Keratinocyte (primary cell): ENCODE data around the gene NSF. TPM values are rescaled to one million over a fixed set of nuclear protein-coding genes. Genes with fewer than 3 reads are reported as not detected.
"Not testable (repeated sequence)": the region's sequence is repeated elsewhere in the genome, so short reads cannot be mapped to it uniquely, and the experiment has no call there.

ENCODE experiments used
- DNase-seq: peaks from one replicate; pipeline ENCODE4 v3.0.0-alpha.2; 2011; ENCODE audit warnings: low read depth, missing footprints, low spot score
- FAIRE-seq: peaks from 2 replicates; lab custom pipeline; 2011; peaks lifted over from hg19 to GRCh38; lab: Jason Lieb, UNC
- H2AFZ ChIP-seq: 2 replicates; pipeline ENCODE4 v1.6.0; 2012; ENCODE audit warnings: low read length, control low read depth, inconsistent platforms; ENCODE audit not compliant: control insufficient read depth
- H3K27ac ChIP-seq: 2 replicates; pipeline ENCODE4 v1.5.1; 2011; ENCODE audit warnings: low read length; ENCODE audit not compliant: control insufficient read depth, insufficient read depth
- H3K27me3 ChIP-seq: 3 replicates; pipeline ENCODE4 v1.6.0; 2011; ENCODE audit warnings: low read length; ENCODE audit not compliant: control insufficient read depth, insufficient read depth; ENCODE audit errors: extremely low read depth
- H3K36me3 ChIP-seq, 2 experiments: 2 replicates in 1 of 2; 3 replicates in 1 of 2; pipeline ENCODE4 v1.5.1; 2011; ENCODE audit warnings: low read length in 2 of 2, mild to moderate bottlenecking in 1 of 2; ENCODE audit not compliant: control insufficient read depth in 2 of 2, insufficient read depth in 2 of 2; ENCODE audit errors: extremely low read depth in 1 of 2
- H3K4me1 ChIP-seq: 3 replicates; pipeline ENCODE4 v1.5.1; 2011; ENCODE audit warnings: low read length; ENCODE audit not compliant: control insufficient read depth, insufficient read depth; ENCODE audit errors: extremely low read depth
- H3K4me2 ChIP-seq: 3 replicates; pipeline ENCODE4 v1.6.0; 2011; ENCODE audit warnings: low read depth, low read length; ENCODE audit not compliant: control insufficient read depth, insufficient read depth; ENCODE audit errors: extremely low read depth
- H3K4me3 ChIP-seq, 3 experiments: fragments of 200-600 bp in 1 of 3; sonication (generic) in 1 of 3; 2 replicates in 2 of 3; 3 replicates in 1 of 3; pipeline ENCODE4 v1.5.1; 2011 to 2016; ENCODE audit warnings: low read length in 3 of 3, mild to moderate bottlenecking in 3 of 3, control low read depth in 2 of 3, inconsistent platforms in 1 of 3, low read depth in 1 of 3, mixed read lengths in 1 of 3, mixed run types in 1 of 3, moderate library complexity in 1 of 3; ENCODE audit not compliant: control insufficient read depth in 2 of 3, insufficient read depth in 2 of 3; ENCODE audit errors: extremely low read depth in 1 of 3
- H3K79me2 ChIP-seq: 2 replicates; pipeline ENCODE4 v1.6.0; 2012; ENCODE audit warnings: low read length; ENCODE audit not compliant: control insufficient read depth, insufficient read depth
- H3K9ac ChIP-seq: 3 replicates; pipeline ENCODE4 v1.6.0; 2011; ENCODE audit warnings: low read length; ENCODE audit not compliant: control insufficient read depth, insufficient read depth; ENCODE audit errors: extremely low read depth
- H3K9me1 ChIP-seq: 3 replicates; pipeline ENCODE4 v1.6.0; 2011; ENCODE audit warnings: low read length; ENCODE audit not compliant: control insufficient read depth, insufficient read depth; ENCODE audit errors: extremely low read depth
- H3K9me3 ChIP-seq: 2 replicates; pipeline ENCODE4 v1.5.1; 2012; ENCODE audit warnings: low read depth, low read length; ENCODE audit not compliant: control insufficient read depth
- H4K20me1 ChIP-seq: 3 replicates; pipeline ENCODE4 v1.6.0; 2011; ENCODE audit warnings: low read length; ENCODE audit not compliant: control insufficient read depth, insufficient read depth; ENCODE audit errors: extremely low read depth
- CTCF ChIP-seq, 3 experiments: IDR thresholded peaks in 1 of 3; conservative IDR thresholded peaks in 1 of 3; optimal IDR thresholded peaks in 1 of 3; 2 replicates in 2 of 3; 3 replicates in 1 of 3; pipeline versions ENCODE3 to v1.5.1; 2011; ENCODE audit warnings: low read length in 3 of 3, mild to moderate bottlenecking in 3 of 3, moderate library complexity in 2 of 3, control low read depth in 1 of 3, inconsistent platforms in 1 of 3; ENCODE audit not compliant: insufficient read depth in 2 of 3; ENCODE audit errors: extremely low read depth in 1 of 3
- EZH2 ChIP-seq: IDR thresholded peaks from one replicate; pipeline ENCODE4 v1.6.1; 2012; ENCODE audit warnings: inconsistent platforms, mild to moderate bottlenecking, low read length, moderate library complexity
- dilution Hi-C: fragments of 300-500 bp; cut with MboI; formaldehyde crosslinking; loops from one replicate; pipeline ENCODE4 v1.7.0; 2020; ENCODE audit warnings: low sequenced_read_pairs; ENCODE audit not compliant: extremely low pct_ligation_motif_present
- polyA plus RNA-seq, 5 experiments: library from polyadenylated mRNA; depleted of rRNA in 3 of 5; stranded (reverse) in 3 of 5; stranded (forward) in 1 of 5; unstranded in 1 of 5; fragments of >200 nt; gene quantifications; 1 replicate in 1 of 5; 2 replicates in 3 of 5; 3 replicates in 1 of 5; pipeline versions ENCODE4 v1.2.1 to v1.2.3, GENCODE V29; 2011 to 2012; ENCODE audit warnings: missing spikeins in 2 of 5, low read depth in 1 of 5, low replicate concordance in 1 of 5

NSF gene
- polyA plus RNA-seq, 1 donor (not counting 4 experiments of a cell fraction or from before 2014, with no cell fraction given): 32.3 TPM

- Histone ChIP-seq H3K9me1 (no peaks in the 10 kb centered on the region), H3K4me2 (no peak overlapping the region), H3K36me3 (no peaks in the 10 kb centered on the region), H2AFZ (no peak overlapping the region), H3K27me3 (no peaks in the 10 kb centered on the region), H3K4me3 (no peak overlapping the region), H3K9ac (no peak overlapping the region), H3K79me2 (no peaks in the 10 kb centered on the region), H4K20me1 (no peaks in the 10 kb centered on the region), H3K4me1 (peaks cover 16% of the 10 kb centered on the region), H3K9me3 (no peaks in the 10 kb centered on the region), H3K27ac (no peak overlapping the region)
- dilution Hi-C loops: no loop called here
- TF ChIP-seq CTCF (optimal IDR thresholded peaks at IDR 0.05 in 1 of 3, IDR thresholded peaks at IDR 0.05 in 1 of 3, conservative IDR thresholded peaks at IDR 0.05 in 1 of 3; ENCODE audit: extremely low read depth in 1 of 3, insufficient read depth in 2 of 3, low read length in 3 of 3): no peak
- TF ChIP-seq EZH2: no peak
- no peak for FAIRE-seq
- DNase-seq: no peak
Observed at GRCh38 chr17:46792071-46792470, 201.6 kb downstream of the NSF start.

GRCh38 chr17:46793023-46793422, 202.6 kb downstream of the NSF start:
- H3K4me2 ChIP-seq, FAIRE-seq, dilution Hi-C loops, DNase-seq, H3K36me3 ChIP-seq, H2AFZ ChIP-seq, H3K4me3 ChIP-seq, H3K9ac ChIP-seq, H4K20me1 ChIP-seq, H3K9me1 ChIP-seq, H3K9me3 ChIP-seq, H3K79me2 ChIP-seq, H3K27ac ChIP-seq, H3K27me3 ChIP-seq: not testable (repeated sequence)
- peaks cover 16% of the 10 kb centered on the region for H3K4me1 ChIP-seq

GRCh38 chr17:46793541-46793940, 203.1 kb downstream of the NSF start:
- TF ChIP-seq CTCF (optimal IDR thresholded peaks at IDR 0.05 in 1 of 3, IDR thresholded peaks at IDR 0.05 in 1 of 3, conservative IDR thresholded peaks at IDR 0.05 in 1 of 3; ENCODE audit: extremely low read depth in 1 of 3, insufficient read depth in 2 of 3, low read length in 3 of 3): no peak
- TF ChIP-seq EZH2: no peak
- no peaks in the 10 kb centered on the region for H3K27me3 ChIP-seq
- H3K9me1 ChIP-seq: no peaks in the 10 kb centered on the region
- H4K20me1 ChIP-seq: no peaks in the 10 kb centered on the region
- FAIRE-seq (no peak), DNase-seq (no peak)
- H3K4me2 ChIP-seq: no peak overlapping the region
- H2AFZ ChIP-seq: no peak overlapping the region
- H3K27ac ChIP-seq: no peak overlapping the region
- H3K9ac ChIP-seq: no peak overlapping the region
- no peak overlapping the region for H3K4me3 ChIP-seq
- H3K79me2 ChIP-seq: no peaks in the 10 kb centered on the region
- no peaks in the 10 kb centered on the region for H3K9me3 ChIP-seq
- no peaks in the 10 kb centered on the region for H3K36me3 ChIP-seq
- peaks cover 16% of the 10 kb centered on the region for H3K4me1 ChIP-seq
- dilution Hi-C loops: no loop called here
